NCI-H1694 treated with DMSO at 0.1 percent for 48 hours (cell line): ENCODE results near the gene KCNT1.

Source experiments
- DNase-seq: peaks from one replicate; lab custom pipeline; 2025; lab: John Stamatoyannopoulos, UW

Gene KCNT1

DNA sequence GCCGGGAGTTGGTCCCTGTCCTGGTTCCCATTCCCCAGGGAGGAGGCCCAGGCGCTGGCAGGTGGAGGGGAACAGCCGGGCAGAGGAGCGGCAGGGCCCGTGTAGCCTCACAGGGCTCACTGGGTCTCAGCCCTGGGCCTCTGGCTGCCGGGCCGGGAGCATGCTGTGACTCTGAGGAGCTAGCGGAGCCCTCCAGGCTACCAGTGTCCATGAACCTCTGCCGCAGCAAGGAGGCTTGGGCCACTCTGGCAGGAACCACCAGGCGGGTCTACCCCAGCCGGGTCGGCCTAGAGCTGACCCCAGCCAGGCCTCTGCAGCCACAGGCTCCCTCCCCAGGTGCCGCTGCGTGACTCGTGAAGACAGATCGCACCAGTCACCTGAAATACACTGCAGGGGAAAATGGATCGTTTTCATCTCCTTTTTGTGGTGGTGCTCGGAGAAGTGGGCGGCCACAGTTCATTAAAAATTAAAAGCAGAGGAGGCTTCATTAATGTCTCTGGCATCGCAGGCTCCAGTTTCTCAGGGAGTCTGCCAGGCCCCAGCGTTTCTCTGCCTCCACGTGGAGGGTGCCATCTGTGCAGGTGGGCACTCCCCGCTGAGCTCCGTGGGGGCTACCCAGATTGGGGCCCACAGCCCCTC lies 43.8 kb downstream of the KCNT1 start:
- no peak for DNase-seq

DNA sequence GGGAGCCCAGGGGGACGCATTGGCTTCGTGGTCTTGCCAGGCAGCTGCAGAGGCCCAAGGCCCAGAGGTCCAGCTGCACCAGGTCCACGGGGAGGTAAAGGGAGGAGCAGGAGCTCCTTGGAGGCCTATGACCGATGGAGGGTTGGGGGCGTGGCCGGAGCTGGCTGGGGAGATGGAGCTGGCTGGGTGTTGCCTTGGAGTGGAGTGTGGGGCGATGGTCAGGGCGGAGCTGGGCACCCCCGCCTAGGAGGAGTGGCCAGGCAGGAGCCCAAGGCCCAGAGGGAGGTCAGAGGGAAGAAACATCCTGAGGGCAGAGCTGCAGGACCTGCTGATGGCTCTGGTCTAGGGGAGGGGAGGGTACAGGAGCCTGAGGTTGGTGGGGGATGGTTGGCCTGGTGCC lies 44.6 kb downstream of the KCNT1 start:
- no peak for DNase-seq

DNA sequence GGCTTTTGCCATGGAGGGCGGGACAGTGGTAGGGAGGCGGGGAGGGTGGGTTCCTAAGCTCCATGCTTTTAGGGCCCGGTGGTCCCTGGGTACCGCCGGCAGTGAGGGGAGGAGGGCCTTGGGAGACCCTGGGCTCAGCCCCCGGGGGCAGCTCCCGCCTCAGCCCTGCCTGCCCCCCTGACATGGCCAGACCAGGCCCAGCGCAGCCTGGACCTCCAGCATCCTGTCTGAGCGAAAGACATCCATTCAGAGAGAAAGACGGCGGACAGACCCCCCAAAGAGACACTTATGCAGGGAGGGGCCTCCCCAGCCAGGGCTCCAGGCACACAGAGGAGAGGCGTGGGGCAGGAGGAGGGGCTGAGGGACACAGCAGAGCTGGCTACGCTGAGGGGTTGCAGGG lies 45.3 kb downstream of the KCNT1 start:
- DNase-seq = no peak

DNA sequence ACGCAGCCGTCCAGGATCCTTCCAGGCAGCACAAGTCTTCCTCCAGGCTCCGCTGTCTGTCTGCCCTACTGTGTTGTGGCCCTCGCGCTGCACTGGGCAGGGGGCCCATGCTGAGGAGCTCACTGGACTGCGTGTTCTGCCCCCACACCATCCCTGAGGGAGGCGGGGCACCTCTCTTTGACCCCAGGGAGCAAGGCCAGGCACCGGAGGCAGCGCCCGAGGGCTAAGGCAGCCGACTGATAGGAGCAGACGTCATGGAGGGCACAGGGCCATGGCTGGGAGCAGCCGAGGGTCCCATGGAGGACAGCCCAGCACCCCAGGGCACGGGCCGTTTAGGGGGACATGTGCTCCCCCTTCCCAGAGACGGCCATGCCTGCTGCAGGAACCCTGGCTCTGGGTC lies 46.7 kb downstream of the KCNT1 start:
- no peak for DNase-seq

DNA sequence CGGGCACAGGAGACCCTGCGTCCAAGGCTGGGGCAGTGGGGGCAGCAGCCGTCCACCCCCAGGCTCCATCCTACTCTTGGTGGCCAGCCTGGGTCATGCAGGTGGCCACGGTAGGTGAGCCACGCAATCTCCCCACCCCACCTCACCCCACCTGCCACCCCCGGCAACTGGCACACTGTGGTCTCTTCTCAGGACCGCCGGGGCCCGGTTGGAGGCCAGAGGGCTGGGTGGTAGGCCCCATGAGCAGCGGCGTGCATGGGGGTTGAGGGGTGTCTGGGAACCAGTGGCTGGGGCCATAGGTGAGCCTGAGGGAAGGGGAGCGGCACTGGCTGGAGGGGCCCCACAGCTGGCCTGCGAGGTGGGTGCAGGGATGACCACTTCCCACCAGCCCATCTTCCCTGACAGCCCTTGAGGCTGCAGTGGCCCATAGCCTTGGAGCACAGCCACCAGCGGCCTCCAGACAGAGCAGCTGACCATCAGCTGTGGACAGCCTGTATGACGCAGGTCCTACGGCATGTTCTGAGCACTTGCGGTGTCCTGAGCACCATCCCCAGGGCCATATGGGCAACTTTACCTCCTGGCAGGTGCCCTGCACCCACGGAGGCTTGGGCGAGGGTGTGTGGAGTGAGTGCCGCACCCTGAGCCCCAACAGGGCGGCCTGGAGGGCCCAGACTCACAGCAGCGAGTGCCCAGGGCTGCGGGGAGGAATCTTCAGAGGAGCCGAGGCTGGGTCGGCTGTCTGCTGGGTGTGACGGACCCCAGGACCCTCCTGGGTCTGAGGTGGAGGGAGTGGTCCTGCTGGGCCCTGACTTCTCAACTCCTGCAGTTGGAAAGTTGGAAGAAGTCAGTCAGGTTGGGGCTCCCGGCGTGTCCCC lies 47.4 kb downstream of the KCNT1 start:
- DNase-seq = no peak

DNA sequence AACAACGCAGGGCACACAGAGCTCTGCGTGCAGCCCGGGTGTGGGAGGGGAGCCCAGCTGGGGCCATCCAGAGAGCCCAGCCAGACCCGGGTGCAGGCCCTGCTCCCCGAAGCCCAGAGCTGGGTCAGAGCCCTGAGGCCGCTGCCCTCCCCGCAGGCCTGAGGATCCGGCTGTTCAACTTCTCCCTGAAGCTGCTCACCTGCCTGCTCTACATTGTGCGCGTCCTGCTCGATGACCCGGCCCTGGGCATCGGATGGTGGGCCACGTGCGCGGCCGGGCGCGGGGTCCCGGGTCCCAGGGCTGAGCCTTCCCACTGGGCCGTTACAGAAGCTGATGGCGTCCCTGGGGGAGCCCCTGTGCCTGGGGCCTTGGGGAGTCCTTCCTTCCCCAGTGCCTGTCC lies 48.8 kb downstream of the KCNT1 start:
- no peak for DNase-seq

DNA sequence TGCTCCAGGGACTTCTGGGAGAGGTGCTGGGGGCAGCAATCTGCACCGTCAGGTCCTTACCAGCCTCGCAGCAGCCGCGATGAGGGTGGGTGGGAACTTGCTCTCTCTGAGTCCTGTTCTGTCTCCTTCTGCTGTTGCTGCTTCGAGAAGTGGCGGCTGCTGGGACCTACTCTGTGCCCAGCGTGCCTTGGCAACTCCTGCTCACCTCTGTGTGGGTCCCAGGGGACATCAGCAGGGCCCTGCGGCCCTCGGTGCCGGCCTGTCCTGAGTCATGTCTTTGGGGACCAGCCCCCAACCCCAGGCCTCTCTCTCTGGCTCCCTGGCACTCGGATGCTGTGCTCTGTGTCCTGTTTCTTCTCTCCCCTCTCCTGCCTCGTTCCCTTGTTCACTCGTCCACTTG lies 49.5 kb downstream of the KCNT1 start:
- DNase-seq = no peak

DNA sequence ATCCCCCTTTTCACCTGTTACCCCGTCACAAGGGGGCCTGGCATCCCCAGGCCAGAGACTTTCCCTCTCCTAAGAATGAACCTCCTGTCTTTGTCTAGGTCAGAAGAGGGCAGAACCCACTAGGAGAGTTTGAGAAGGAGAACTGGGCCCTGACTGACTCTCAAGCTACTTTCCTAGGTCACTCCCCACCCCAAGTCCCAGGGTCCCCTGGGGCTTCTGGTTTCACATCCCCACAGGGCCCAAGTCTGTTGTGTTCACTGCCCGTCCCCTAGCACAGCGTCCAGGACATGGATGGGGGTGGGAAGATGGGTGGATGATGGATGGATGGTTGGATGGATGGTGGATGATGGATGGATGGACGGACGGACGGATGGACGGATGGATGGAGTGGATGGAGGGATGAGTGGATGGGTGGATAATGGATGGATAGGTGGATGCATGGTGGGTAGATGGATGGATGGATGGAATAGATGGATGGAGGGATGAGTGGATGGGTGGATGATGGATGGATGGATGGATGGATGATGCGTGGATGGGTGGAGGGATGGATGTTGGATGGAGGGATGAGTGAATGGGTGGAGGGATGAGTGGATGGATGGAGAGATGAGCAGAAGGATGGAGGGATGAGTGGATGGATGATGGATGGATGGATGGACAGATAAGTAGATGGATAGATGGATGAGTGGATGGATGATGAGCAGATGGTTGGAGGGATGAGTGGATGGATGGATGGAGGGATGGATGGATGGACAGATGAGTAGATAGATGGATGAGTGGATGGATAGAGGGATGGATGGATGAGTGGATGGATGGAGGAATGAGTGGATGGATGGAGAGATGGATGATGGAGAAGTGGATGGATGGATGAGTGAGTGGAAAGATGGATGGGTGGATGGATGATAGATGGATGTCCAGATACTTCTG lies 50.6 kb downstream of the KCNT1 start:
- no peak for DNase-seq

DNA sequence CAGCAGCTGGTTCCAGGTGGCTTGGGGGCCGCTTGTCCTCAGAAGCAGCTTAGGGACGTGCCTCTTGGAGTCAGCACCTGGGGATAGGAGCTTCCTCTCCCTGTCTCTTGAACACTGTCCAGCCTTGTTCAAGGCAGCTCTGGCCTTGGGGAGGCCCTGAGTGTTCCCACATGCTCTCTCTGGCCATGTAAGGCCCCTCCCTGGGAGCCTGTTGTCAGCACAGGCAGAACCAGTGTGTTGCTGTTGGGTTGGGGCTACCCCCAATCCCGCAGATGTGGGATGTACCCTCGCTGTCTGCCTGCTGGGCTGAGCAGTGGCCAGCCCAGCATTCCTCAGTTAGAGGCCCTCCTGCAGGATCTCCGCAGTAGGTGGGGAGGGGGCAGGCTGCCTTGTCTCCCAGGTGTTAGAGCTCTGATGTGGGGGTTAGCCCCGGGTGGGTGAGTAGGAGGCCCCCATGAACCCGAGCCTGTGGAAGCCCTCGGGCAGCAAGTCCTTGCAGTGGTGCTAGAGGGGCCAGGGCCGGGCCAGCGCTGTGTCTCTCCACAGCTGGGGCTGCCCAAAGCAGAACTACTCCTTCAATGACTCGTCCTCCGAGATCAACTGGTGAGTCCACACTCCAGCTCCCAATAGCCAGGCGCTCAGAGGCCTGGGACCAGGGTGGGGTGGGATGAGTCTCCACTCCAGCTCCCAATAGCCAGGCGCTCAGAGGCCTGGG lies 51.6 kb downstream of the KCNT1 start:
- DNase-seq = no peak

DNA sequence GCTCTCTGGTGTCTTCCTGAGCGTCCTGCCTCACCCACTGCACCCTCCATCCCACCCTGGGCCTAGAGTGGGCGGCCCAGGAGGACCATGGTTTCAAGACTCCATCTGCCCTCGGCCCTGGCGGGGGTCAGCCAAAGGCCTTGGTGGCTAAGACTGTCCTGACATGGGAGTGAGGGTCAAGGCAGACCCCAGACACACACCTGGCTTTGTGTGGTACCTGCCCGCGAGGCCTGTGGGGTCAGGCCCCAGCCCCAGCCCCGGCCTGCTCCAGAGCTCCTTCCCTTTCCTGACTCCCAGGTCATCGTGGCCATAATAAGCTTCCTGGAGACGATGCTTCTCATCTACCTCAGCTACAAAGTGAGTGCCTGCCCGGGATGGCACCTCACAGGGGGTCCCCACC lies 54.6 kb downstream of the KCNT1 start:
- DNase-seq = no peak

DNA sequence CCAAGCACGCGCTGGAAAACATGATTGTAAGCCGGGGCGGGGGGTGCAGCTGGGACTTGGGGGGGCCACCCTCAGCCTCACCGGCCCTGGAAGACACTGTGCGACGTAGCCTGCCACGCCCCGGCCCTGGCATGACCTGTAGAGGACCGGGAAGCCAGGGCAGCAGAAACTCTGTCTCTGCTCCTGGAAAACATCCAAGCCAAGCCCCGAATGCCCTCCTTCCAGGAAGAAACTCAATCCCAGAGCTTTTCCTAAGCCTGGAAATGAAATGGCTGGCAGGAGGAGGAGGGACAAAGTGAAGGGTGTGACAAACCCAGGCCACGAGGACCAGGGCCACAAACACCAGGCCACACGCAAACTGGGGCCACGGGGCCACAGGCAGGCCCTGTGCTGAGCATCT lies 55.4 kb downstream of the KCNT1 start:
- DNase-seq = no peak

DNA sequence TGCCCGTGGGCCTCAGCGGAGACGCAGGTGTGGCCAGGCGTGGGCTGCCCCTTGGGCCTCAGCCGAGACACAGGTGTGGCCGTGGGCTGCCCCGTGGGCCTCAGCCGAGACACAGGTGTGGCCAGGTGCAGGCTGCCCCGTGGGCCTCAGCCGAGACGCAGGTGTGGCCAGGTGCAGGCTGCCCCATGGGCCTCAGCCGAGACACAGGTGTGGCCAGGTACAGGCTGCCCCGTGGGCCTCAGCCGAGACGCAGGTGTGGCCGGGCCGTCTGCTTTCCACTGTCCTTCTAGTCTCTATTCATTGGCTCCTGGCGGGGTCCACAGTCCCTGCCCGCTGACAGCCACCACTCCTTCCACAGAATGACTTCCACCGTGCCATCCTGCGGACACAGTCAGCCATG lies 56.1 kb downstream of the KCNT1 start:
- no peak for DNase-seq

DNA sequence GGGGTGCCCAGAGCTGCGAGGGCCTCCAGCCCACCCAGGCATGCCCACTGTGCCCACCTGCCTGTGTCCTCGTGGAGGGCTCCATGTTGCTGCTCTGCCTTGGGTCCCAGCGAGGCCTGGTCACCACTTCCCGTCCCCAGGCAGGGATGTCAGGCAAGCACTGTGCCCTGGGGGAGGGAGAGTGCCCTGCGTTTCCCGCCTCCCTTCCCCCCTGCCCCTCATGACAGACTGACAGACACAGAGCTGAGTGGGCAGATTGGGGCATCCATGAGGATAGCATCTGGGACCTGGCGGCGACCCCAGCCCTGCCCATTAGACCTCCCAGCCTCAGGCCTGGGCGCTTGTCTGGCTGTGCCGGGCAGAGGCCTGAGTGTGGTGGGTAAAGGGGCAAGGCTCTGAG lies 56.9 kb downstream of the KCNT1 start:
- DNase-seq = no peak

DNA sequence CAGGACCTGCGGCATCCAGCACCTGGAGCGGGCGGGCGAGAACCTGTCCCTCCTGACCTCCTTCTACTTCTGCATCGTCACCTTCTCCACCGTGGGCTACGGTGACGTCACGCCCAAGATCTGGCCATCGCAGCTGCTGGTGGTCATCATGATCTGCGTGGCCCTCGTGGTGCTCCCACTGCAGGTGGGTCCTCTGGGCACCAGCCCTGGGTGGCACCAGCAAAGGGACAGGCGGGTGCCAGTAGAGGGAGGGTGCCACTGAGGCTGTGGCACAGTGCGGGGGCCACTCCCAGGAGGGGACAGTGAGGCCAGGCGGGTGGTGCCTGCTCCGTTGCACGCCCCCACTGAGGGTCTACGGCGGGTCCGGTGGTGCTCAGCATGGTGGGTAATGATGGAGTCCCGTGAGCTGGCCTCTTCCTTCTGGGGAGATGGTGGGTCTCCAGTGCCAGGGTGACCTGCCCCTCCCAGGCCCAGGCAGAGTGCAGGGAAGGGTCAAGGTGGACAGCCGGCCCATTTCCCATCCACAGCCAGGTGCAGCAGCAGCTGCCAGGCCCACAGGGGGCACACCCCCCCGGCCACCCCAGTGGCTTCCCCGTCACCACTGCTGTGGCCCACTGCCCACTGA lies 57.8 kb downstream of the KCNT1 start:
- no peak for DNase-seq

DNA sequence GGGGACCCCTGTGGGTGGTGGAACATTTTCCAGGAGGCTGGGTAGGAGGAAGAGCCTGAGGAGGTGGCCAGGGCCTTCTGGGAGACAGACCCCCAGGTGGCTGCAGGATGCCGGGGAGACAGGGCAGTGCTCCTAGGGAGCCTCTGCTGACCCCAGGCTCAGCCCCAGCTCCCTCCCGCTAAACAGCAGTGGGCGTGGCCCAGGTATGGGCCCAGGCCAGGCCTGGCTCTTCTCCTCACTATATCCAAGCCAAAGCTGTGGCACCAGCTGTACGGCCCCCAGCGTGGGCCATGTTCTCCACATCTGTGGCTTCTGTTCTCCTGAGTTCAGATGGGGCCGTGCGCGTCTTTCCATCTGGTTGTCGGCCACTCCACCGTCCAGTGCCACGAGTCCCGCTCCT lies 58.5 kb downstream of the KCNT1 start:
- DNase-seq = no peak

DNA sequence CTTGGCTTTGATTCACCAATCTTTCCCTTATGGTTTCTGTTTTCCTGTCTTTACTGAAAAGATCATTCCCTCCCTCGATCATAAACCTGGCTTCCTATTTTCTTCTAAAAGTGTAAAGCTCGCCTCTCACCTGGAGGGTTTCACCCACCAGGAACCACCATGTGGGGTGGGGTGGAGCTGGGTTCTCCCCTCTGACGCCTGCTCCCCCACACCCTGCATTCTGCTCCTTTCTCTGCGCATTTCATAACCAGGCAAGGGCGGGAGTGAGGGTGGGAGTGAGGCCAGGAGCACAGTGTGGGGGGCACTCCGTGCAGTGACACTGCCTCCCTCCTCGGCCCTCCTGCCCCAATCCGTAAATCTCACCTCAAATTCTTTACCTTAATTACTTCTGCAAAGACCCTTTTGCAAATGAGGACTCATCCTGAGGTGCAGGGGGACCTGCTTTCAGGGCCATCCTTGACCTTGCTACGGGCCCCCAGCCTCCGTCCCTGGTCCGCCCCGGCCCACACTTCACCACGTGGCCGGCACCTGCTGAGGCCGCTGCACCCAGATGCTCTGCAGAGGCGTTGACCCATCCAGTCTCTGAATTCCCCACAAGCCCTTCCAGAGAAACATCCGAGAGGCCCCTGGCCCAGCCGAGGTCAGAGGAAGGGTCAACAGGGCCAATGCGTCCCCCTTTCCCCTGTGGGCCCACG lies 59.3 kb downstream of the KCNT1 start:
- DNase-seq = no peak

DNA sequence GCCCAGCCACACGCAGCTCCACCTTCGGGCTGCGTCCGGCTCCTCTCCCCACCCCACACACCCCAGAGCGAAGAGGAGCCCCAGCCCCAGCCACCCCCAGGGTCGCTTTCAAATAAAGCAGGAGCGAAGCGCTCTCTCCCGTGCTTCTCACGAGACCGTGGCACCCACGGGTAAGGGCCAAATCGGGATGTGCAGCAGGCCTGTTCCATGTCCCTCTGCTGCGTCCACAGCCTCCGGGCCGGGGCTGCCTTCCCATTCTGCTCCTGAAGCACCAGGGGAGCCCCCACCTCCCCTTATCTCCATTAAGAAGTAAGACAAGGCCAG lies 59.8 kb downstream of the KCNT1 start:
- DNase-seq = no peak

DNA sequence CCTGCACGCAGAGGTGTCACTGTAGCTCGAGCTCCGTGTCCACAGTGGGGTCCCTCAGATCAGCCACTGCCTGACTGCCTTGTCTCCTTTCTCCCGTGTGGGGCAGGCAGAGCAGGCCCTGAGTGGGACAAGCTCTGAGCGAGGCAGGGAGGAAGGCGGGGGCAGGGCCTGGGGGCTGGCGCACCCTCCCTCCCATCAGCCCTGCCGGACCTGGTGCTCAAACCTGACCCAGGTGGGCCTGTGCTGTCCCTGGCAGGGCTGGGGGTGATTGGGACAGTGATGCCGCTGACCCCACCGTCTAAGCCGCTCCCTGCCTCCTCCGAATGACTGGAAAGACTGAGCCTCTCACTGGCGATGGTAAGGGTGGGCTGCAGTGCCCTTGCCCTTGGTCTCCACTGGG lies 60.9 kb downstream of the KCNT1 start:
- DNase-seq = no peak

DNA sequence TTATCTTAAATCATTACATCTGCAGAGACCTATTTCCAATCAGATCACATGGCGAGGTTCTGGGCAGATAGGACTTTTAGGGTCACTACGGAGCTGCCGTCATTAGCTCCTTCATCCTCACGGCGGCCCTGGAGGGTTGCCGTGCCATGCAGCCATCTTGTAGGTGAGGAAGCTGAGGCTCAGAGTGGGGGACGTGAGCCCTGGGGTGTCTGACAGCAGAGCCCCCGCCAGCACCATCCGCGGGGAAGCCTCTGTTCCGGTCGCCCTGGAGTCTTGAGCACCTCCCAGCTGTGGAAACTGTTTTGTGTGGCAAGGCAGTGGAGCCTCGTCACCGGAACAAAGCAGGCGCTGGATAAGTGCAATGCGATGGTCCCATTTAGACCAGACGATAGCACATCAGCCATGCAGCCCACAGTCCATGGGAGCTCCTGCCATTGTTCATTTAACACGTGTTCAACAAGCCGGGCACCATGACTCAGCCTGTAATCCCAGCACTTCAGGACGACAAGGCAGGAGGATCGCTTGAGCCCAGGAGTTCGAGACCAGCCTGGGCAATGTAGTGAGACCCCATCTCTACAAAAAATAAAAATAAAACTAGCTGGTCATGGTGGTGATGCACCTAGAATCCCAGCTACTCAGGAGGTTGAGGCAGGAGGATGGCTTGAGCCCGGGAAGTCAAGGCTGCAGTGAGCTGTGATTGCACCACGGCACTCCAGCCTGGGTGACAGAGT lies 61.9 kb downstream of the KCNT1 start:
- no peak for DNase-seq

DNA sequence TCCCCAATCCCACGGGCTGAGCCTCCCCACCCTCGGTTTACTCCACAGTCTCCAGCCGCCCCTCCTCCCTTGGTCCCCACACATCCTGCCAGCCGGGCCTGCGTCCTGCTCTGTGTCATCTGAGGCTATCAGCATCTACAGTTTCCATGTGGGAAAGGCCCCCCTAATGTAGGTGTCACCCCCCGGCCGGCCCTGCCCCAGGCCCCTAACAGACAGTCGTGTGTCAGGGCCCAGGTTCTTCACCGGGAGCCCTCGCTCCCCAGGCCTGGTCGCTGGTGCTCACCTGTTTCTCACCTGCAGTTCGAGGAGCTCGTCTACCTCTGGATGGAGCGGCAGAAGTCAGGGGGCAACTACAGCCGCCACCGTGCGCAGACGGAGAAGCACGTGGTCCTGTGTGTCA lies 62.7 kb downstream of the KCNT1 start:
- no peak for DNase-seq
